ENCODE data around the gene ZNF93.
"Not testable (repeated sequence)": the region's sequence is repeated elsewhere in the genome, so short reads cannot be mapped to it uniquely, and the experiment has no call there.

ZNF93 gene

DNA sequence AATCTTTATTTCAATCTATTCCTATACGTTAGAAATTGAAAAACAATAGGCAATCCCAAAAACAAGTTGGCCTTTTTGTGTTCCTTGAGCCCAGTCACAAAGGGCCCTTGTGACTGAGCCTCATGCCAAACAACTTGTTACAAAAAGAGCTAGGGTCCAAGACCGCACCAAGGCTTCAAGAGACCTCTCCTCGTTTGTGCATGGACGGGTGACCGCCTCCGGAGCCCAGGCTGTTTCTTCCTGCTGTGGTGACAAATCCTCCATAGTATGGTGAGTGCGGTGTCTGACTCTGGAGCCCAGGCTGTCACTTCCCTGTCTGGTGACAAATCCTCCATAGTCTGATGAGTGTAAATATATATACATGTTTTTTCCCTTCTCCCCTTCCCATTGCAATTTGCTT lies 63.7 kb downstream of the ZNF93 start:
- TF ChIP-seq, protein P1, sequence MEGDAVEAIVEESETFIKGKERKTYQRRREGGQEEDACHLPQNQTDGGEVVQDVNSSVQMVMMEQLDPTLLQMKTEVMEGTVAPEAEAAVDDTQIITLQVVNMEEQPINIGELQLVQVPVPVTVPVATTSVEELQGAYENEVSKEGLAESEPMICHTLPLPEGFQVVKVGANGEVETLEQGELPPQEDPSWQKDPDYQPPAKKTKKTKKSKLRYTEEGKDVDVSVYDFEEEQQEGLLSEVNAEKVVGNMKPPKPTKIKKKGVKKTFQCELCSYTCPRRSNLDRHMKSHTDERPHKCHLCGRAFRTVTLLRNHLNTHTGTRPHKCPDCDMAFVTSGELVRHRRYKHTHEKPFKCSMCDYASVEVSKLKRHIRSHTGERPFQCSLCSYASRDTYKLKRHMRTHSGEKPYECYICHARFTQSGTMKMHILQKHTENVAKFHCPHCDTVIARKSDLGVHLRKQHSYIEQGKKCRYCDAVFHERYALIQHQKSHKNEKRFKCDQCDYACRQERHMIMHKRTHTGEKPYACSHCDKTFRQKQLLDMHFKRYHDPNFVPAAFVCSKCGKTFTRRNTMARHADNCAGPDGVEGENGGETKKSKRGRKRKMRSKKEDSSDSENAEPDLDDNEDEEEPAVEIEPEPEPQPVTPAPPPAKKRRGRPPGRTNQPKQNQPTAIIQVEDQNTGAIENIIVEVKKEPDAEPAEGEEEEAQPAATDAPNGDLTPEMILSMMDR (IDR thresholded peaks at IDR 0.05; ENCODE audit: control insufficient read depth, extremely low read depth, insufficient read depth), result no peak
- no peak overlapping the region for H3K4me3 ChIP-seq (ENCODE audit: low read depth, low read length)
- DNase-seq (ENCODE audit: low read depth), result no peak

DNA sequence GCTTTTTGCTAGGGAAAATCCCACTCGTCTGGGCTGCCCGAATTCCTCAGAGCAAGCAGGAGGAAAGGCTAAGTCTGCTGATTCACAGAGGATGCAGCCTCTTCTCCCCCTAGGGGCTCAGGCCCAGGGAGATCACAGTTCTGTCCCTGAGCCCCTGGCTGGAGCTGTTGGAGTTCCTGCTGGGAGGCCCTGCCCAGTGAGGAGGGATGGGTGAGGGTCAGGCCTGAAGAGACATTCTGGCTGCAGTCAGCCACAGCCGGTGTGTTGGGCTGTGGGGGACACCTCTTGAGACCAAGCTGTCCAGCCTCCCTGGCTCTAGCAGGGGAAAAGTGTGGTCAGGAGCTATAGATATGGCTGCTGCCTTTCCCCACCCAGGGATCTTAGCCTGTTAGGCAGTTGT lies 65.4 kb downstream of the ZNF93 start:
- H3K4me3 ChIP-seq (ENCODE audit: low read depth, low read length); DNase-seq (ENCODE audit: low read depth): not testable (repeated sequence)

DNA sequence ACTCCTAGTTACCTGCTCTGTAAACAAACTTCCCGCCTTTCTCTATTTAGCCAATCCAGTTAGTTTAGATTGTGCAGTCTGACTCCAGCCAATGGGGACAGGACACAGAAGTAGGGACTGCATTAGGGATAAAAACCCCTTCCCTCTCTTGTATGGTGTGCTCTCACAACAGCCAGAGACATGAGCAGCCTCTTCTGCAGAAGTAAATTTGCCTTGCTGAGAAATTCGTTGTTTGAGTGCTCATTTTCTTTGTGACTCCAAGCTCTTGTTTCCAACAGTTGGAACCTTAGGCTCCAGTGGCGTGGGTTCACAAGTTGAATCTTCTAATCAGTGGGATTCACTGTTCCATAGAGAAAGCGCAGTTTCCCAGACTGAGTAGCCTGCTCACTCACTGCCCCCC lies 66.1 kb downstream of the ZNF93 start:
- no peak for DNase-seq (ENCODE audit: low read depth)
- TF ChIP-seq, protein P1 (IDR thresholded peaks at IDR 0.05; ENCODE audit: control insufficient read depth, extremely low read depth, insufficient read depth), result no peak
- H3K4me3 ChIP-seq (ENCODE audit: low read depth, low read length), result no peak overlapping the region

All from LNCaP clone FGC (cell line).